GM06990 (cell line): ENCODE measurements around the gene VOPP1.

Experiments
- DNase-seq: peaks from one replicate; pipeline ENCODE4 v3.0.0-alpha.2; 2011; ENCODE audit not compliant: insufficient read length; ENCODE audit errors: extremely low read depth
- H3K27me3 ChIP-seq: replicated peaks from 2 replicates; pipeline ENCODE4 v1.6.0; 2011; ENCODE audit warnings: low read length; ENCODE audit not compliant: control insufficient read depth, insufficient read depth
- H3K36me3 ChIP-seq: 2 replicates; pipeline ENCODE4 v1.5.1; 2011; ENCODE audit warnings: low read length; ENCODE audit not compliant: control insufficient read depth, insufficient read depth
- H3K4me3 ChIP-seq: replicated peaks from 2 replicates; pipeline ENCODE4 v1.5.1; 2011; ENCODE audit warnings: low read depth, mild to moderate bottlenecking, control low read depth, low read length
- TF ChIP-seq, protein P1 (sequence below): IDR thresholded peaks from 2 replicates; pipeline ENCODE4 v1.5.1; 2011; ENCODE audit warnings: low read length, control low read depth, mild to moderate bottlenecking, inconsistent platforms; ENCODE audit not compliant: insufficient read depth, poor library complexity, severe bottlenecking

Gene VOPP1

GRCh38 chr7:55561690-55562089 is 10.6 kb downstream of the VOPP1 start:
- no peaks in the 10 kb centered on the region for H3K27me3 ChIP-seq
- no peak overlapping the region for H3K4me3 ChIP-seq
- DNase-seq: no peak
- TF ChIP-seq, protein P1, sequence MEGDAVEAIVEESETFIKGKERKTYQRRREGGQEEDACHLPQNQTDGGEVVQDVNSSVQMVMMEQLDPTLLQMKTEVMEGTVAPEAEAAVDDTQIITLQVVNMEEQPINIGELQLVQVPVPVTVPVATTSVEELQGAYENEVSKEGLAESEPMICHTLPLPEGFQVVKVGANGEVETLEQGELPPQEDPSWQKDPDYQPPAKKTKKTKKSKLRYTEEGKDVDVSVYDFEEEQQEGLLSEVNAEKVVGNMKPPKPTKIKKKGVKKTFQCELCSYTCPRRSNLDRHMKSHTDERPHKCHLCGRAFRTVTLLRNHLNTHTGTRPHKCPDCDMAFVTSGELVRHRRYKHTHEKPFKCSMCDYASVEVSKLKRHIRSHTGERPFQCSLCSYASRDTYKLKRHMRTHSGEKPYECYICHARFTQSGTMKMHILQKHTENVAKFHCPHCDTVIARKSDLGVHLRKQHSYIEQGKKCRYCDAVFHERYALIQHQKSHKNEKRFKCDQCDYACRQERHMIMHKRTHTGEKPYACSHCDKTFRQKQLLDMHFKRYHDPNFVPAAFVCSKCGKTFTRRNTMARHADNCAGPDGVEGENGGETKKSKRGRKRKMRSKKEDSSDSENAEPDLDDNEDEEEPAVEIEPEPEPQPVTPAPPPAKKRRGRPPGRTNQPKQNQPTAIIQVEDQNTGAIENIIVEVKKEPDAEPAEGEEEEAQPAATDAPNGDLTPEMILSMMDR: no peak
- peaks cover 2% of the 10 kb centered on the region; the same call in 1 of the 2 replicates for H3K36me3 ChIP-seq

DNA sequence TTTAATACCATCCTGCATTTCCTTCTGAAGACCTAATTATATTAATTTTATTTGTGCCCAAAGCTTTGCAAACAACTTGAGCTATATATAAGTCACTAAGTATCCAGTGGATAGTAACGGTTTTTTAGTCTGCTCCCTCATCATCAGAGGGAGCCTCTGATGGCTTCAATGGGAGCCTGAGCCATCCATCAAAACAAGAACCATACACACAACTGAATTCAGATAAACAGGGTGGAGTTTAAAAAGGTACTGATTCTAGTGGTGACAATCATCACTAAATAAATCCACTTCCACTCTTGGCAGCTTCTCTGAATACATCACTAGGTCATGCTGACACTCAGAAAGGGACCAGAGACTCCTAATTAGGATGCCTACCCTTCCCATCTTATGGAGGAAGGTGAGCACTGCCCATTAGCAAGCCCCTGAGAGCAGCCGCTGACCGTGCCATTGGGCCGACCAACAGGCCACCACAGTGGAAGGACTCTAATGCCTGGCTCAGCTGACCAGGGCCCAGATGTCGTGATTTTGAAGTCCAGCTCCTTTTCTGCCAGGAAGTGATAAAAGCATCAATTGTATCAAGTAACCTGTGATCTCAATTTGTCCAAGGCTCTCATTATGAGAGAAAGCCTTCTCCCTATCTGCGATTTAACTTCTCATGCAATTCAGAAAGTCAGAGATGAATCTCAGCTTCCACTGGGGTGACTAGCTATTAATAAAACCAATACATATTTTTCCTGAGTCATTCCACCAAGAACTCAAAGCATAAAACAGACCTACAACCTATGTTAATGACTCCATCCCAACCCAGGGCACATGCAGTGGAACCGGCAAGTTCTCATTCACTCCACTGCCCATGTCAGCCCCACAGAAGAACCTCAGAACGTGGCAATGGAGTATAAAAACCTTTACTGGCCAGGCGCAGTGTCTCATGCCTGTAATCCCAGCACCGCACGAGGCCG is 13.1 kb downstream of the VOPP1 start:
- DNase-seq: no peak
- H3K4me3 ChIP-seq: no peak overlapping the region; the same call in 1 of the 2 replicates

DNA sequence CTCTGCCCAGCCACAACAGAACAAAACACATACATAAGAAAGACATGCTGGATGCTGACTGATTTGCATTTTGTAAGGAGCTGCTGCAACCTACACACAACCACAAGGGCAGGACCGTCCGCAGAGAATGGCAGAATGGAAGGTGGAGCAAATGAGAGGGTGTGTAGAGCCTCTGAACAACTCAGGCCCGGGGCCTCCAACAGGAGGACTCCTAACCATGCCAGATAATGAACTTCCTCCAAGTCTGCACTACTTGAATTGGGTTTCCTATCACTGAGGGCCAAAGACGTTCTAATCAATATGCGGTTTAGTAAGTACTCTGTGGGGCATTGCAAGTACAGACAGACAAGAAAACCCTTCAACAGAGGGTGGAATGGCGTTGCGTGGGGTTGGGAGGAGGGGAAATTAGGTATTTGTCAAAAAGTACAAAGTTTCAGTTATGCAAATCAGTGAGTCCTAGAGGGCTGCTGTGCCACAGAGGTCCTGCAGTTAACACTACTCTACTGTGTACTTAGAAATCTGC is 14.6 kb downstream of the VOPP1 start:
- peak; percentile 77 for DNase-seq
- peaks cover 5% of the 10 kb centered on the region for H3K36me3 ChIP-seq
- H3K27me3 ChIP-seq: no peaks in the 10 kb centered on the region
- TF ChIP-seq, protein P1: peak; percentile 8
- peak overlapping the region; percentile 47 for H3K4me3 ChIP-seq

More for the DNA sequence above, 13.1 kb downstream of the VOPP1 start:
- H3K36me3 ChIP-seq: peaks cover 5% of the 10 kb centered on the region
- TF ChIP-seq, protein P1: no peak
- no peaks in the 10 kb centered on the region for H3K27me3 ChIP-seq

GRCh38 chr7:55556492-55556891 is 15.8 kb downstream of the VOPP1 start:
- H3K27me3 ChIP-seq: no peaks in the 10 kb centered on the region
- no peak for DNase-seq
- TF ChIP-seq, protein P1: no peak
- H3K4me3 ChIP-seq: peak overlapping the region; percentile 26; the same call in 1 of the 2 replicates
- H3K36me3 ChIP-seq: peaks cover 5% of the 10 kb centered on the region

GRCh38 chr7:55556031-55556430 is 16.3 kb downstream of the VOPP1 start:
- TF ChIP-seq, protein P1: no peak
- DNase-seq: no peak
- Histone ChIP-seq H3K4me3 (peak overlapping the region; percentile 26; the same call in 1 of the 2 replicates), H3K36me3 (peaks cover 5% of the 10 kb centered on the region), H3K27me3 (no peaks in the 10 kb centered on the region)
